GM18499 (cell line): ENCODE measurements around the gene POU2F1.
"Not testable (repeated sequence)": the region's sequence is repeated elsewhere in the genome, so short reads cannot be mapped to it uniquely, and the experiment has no call there.

ENCODE experiments used
- ATAC-seq: cut with Tn5 transposase; IDR thresholded peaks from one replicate; pipeline ENCODE4 v1.9.1; 2021; ENCODE audit warnings: moderate number of reproducible peaks; ENCODE audit not compliant: insufficient read depth, unreplicated experiment

The POU2F1 gene

DNA sequence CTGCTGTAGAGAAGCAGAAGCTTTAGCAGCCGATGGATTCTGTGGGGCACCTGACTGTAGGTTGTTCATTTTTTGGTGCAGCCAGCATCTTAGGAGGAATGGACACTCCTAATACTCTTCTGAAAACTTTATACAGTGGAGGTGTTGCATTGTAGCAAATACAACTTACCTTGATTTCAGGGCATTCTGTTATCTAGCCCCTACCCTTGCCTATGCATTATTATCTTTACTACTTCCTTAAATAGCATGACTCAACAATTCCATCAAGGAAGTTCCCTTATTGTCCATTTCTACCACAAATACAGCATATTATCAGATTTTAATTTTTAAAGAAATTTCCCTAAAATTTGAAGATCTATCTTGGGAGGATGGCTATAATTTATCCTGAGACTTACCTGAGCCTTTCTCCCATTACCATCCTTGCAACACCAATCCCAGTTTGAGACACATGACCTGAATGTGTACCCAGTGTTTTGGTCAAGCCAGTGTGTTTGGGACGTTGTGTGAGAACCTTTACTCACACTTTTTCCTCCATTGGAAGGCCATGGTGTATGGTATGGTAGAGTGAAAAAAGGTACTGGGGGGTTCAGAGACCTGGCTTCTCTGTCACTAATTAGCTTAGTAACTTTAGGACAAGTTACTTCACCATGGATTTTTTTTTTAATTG is 9.2 kb downstream of the POU2F1 start:
- no peak for ATAC-seq

GRCh38 chr1:167230437-167230836 is 9.8 kb downstream of the POU2F1 start:
- no peak for ATAC-seq

- no peak for ATAC-seq
These were observed 11.3 kb downstream of the POU2F1 start for GRCh38 chr1:167231873-167232450.

DNA sequence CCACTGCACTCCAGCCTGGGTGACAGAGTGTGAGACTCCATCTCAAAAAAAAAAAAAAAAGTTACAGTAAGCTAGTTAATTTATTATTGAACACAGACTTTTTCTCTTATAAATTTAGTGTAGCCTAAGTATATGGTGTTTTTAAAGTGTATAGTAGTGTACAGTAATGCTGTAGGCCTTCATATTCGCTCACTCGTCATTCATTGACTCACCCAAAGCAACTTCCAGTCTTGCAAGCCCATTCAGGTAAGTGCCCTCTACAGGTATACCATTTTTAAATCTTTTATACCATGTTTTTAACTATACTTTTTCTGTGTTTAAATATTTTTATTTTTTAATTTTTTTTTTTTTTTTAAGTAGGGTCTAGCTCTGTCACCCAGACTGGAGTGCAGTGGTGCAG is 12.1 kb downstream of the POU2F1 start:
- ATAC-seq, result no peak

DNA sequence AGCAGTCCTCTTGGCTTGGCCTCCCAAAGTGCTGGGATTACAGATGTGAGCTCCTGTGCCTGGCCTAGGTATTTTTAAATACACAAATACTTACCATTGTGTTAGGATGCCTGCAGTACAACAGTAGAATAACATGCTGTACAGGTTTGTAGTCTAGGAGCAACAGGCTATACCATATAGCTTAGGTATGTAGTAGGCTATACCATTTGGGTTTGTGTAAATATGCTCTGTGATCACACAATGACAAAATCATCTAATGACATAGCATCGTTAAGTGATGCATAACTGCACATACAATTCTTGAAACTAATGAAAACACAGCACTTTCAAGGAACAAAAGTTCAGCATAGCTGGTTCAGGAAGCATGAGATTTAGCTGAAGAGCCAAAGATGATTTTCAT is 12.7 kb downstream of the POU2F1 start:
- no peak for ATAC-seq

DNA sequence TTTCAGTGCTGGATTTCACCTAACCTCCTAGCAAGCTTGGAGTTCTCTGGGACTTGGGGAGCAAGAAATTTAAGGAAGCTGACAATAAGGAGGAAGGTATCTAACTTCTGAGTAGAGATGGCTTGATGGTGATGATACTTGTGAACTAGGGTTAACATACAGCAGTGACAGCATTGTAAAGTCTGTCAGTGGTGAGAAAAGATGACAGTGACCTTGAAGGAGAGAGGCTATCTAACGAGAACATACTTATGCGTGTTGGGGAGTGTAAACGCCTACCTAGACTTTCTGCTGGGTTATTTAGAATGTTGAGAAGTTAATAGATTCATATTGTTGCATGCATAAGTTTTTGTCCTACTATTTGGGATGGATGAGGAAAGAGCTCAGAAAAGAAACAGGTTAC is 16.3 kb downstream of the POU2F1 start:
- ATAC-seq, result no peak

GRCh38 chr1:167238713-167239112 is 18.0 kb downstream of the POU2F1 start:
- no peak for ATAC-seq

DNA sequence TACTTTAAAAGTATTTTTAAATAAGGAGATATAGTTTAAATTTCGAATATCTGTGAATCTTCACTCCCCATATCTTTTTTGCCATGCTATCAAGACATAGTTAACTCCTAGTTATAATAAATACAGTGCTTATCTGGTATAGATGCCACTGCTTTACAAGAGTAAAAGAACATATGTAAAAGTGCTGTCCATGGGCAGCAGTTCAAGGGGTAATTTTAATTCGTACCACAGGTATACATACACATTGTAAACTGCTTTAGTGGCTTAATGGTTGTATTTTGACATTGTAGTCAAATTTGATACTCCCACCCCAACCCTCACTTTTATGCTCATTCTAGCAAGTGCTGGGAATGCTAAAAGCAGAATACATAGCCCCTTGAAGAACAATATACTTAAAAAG is 18.6 kb downstream of the POU2F1 start:
- no peak for ATAC-seq

GRCh38 chr1:167244244-167244643 is 23.6 kb downstream of the POU2F1 start:
- no peak for ATAC-seq

DNA sequence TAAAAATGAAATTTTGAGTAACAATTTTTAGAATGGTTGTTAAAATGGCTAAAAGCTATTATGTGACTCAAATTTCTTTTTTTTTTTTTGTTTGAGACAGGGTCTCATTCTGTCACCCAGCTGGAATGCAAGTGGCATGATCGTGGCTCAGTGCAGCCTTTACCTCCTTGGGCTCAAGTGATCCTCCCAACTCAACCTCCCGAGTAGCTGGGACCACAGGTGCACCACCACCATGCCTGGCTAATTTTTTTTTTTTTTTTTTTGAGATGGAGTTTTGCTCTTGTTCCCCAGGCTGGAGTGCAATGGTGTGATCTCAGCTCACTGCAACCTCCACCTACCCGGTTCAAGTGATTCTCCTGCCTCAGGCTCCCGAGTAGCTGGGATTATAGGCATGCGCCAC is 24.5 kb downstream of the POU2F1 start:
- not testable (repeated sequence) for ATAC-seq

- no peak for ATAC-seq
These were observed 26.3 kb downstream of the POU2F1 start for GRCh38 chr1:167246971-167247370.

- ATAC-seq, result no peak
These were observed 27.1 kb downstream of the POU2F1 start for GRCh38 chr1:167247754-167248153.

DNA sequence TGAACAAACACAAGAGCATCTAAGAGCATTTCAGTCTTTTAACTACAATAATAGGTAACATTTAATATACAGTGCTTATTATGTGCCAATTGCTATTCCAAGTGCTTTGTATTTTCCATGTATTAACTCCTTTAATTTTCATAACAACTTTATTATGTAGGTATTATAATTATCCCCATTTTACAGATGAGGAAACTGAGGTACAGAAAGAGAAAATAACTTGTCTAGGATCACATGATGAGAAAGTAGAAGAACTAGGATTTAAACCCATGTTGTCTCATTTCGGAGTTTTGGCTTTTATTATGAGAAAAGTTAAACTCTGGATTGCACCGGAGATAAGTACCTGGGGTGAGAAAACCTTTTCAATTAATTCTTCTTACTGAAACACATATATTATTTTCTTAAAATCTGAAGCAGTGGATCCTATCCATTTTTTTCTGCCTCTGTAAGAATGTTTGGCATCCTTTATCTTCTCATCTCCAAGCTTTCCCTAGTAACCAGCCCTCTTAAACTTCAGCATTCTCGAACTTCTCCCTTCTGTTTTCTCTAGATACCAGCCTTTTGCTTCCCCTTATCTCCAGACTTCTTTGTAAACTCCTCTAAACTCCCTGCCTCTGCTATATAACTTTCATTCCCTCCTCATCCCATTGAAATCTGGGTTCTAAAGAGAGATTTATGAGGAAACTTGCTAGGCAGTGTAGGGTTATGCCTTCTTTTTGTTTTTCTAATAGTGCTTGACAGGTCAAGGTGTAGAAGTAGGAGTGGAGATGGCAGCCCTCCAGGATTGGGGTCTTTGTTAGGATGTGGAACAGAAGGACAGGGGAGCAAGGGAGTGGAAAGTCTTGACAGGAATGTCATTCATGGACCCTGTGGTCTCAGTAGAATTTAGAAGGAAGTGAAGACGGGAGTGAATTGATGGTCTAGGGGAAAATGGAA is 28.3 kb downstream of the POU2F1 start:
- ATAC-seq, result no peak

- ATAC-seq, result no peak
These were observed 29.0 kb downstream of the POU2F1 start for GRCh38 chr1:167249702-167250101.

DNA sequence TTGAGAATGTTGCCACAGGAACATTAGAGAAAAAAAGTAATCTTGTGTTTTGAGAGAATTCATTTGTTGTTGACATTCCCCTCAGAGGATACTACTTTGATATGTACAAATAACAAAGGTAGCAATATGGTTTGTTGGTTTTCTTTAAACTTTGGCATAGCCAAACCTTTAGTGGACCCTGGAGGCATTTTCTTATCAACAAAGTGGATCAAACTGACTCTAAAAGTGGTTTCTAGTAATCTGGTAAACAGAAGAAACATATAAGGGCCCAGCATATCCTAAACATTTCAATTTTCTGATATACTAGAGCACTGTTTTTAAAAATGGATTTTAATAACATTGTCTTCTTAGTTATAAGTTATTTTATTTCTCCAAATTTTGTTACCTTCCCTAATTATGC is 29.8 kb downstream of the POU2F1 start:
- ATAC-seq, result no peak

DNA sequence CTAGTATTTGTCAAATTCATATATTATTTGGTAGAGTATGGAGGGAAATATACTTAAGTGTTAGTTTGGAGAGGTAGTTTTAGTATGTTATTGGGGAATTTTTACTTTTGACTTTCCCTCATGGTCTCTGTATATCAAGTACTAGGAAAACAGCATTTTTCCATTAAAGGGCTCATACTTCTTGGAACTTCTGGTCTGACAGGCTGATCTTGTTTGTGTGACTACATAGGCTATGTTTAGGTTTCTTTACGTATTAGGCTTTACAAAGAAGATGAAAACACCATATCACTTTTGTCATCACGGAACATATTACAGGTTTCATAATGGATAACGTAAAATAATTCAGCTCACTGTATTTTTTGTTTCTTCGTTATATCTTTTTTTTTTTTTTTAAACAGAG is 30.8 kb downstream of the POU2F1 start:
- no peak for ATAC-seq

- no peak for ATAC-seq
These were observed 32.3 kb downstream of the POU2F1 start for GRCh38 chr1:167252986-167253385.

DNA sequence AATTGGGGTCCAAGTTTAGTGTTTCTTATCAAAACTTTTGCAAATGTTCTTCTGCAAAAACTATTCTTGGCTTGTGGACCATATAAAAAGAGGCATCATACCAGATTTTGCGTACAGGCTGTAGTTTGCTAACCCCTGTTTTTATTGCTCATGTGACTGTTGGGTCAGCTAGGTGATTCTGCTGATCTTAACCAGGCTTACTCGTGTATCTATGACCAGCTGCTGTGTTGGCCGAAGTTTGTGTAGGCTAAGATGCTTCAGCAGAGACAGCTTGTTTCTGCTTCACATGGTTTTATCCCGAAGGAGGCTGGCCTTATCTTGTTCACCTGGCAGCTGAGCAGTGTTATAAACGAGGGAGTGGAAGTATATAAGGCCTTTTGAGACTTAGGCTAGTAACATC is 38.2 kb downstream of the POU2F1 start:
- no peak for ATAC-seq

GRCh38 chr1:167262836-167263235 is 42.1 kb downstream of the POU2F1 start:
- no peak for ATAC-seq

DNA sequence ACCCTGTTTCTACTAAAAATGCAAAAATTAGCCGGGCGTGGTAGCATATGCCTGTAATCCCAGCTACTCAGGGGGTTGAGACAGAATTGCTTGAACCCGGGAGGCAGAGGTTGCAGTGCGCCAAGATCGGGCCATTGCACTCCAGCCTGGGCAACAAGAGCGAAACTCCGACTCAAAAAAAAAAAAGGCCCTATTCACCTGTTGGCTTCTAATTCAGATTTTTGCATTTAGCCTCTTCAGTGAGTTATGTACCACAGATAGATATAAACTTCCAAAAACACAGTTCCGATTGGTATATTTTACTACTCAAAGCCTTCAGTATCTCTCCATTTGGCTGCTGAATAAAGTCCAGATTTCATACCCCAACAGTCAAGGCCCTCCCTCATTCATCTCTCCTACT is 42.7 kb downstream of the POU2F1 start:
- ATAC-seq, result no peak

DNA sequence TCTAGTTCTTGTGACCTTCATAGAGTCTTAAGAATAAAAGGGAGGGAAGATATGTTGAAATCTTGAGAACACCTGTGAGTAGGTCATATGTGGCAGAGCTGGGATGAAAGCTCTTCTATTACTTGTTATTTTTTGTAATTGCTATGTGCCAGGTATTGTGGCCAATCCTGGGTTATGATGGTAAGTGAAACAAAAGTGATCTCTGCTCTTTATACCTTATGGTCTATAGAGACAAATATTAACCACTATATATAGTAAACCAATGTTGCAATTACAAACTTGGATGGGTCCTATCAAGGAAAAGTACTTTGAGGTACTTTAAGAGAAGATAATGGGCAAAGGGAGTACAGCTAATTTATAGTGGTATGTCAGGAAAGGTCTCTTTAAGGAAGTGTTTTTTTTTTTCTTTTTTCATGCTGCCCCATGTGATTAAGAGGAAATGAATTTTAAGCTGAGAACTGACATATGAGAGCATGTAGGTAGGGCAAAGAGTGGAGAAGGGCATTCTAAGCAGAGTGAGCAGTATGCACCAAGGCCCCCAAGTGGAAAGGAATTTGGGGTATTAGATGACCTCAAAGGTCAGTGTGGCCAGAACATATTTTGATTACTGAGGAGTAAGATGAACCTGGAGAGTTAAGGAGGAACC is 43.3 kb downstream of the POU2F1 start:
- ATAC-seq, result no peak
